Measurements from ENCODE around the gene ZNF280B.

- no peak for TF ChIP-seq CTCF (conservative IDR thresholded peaks at IDR 0.05)
- TF ChIP-seq ZFX (IDR thresholded peaks at IDR 0.05) = no peak
Observed at GRCh38 chr22:22487059-22487458, 21.5 kb downstream of the ZNF280B start.
